ENCODE measurements around the gene RPL22. TPM values are rescaled to one million over a fixed set of nuclear protein-coding genes. Genes with fewer than 3 reads are reported as not detected.

Gene RPL22
- total and polyA plus RNA-seq, 4 donors = 38.9 to 105 (median 77.3) TPM

DNA sequence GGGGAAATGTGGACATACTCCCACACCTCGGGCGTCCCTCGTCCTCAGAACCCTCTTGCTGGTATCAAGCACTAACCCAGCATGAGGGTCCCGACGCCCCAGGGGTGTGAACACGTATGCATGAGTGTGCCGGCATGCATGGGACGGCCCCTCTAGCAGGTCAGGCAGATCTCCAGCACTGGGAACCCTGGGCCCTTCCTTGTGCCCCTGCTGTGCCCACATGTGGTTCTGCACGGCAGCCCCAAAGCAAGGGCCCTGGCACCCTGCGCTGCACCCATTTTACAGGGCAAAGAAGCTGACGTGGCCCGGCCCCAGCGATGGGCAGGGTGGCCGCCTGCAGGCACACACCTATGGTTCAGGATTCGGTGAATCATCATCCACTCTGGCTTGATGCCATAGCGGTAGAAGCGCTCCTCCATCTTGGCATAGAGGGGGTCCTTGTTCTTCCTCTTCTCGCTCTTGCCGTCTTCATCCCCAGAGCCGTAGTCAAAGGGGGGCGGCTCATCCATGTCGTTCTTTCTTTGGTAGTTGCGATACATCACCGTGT lies 53.5 kb downstream of the RPL22 start:
- H3K9ac ChIP-seq (ENCODE audit: low read depth in 1 of 2, low read length in 2 of 2) = no peak overlapping the region
- H3K36me3 ChIP-seq (ENCODE audit: control insufficient read depth in 4 of 4, insufficient read depth in 3 of 4, low read depth in 1 of 4, low read length in 3 of 4) = no peaks in the 10 kb centered on the region
- no peak overlapping the region for H3K27ac ChIP-seq (ENCODE audit: low read depth in 1 of 2, low read length in 2 of 2)
- no peak overlapping the region for H3K4me3 ChIP-seq (ENCODE audit: low read depth in 1 of 3, low read length in 3 of 3)
- peaks cover 0 to 4% (median 0%) of the 10 kb centered on the region in 4 donors for H3K4me1 ChIP-seq (ENCODE audit: control insufficient read depth in 4 of 4, insufficient read depth in 4 of 4, low read length in 3 of 4)
- no peaks in the 10 kb centered on the region for H3K27me3 ChIP-seq (ENCODE audit: control insufficient read depth in 4 of 4, insufficient read depth in 4 of 4, low read length in 3 of 4)
- no peaks in the 10 kb centered on the region for H3K9me3 ChIP-seq (ENCODE audit: control insufficient read depth in 4 of 4, low read length in 3 of 4)
- TF ChIP-seq FOXA1 (IDR thresholded peaks at IDR 0.05) (no peak), FOXA2 (IDR thresholded peaks at IDR 0.05) (no peak), HNF4G (IDR thresholded peaks at IDR 0.05) (no peak), CTCF (IDR thresholded peaks at IDR 0.05; ENCODE audit: low read depth, low read length, missing input control) (no peak), SP1 (IDR thresholded peaks at IDR 0.05) (no peak), HNF4A (conservative IDR thresholded peaks at IDR 0.05) (no peak), RAD21 (IDR thresholded peaks at IDR 0.05) (no peak)
- TF ChIP-seq, protein P1, sequence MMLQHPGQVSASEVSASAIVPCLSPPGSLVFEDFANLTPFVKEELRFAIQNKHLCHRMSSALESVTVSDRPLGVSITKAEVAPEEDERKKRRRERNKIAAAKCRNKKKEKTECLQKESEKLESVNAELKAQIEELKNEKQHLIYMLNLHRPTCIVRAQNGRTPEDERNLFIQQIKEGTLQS (IDR thresholded peaks at IDR 0.05) = no peak
- WGBS = 82% methylated on average over 24 of the region's 24 CpGs
- DNase-seq (ENCODE audit: low spot score) = no peak

DNA sequence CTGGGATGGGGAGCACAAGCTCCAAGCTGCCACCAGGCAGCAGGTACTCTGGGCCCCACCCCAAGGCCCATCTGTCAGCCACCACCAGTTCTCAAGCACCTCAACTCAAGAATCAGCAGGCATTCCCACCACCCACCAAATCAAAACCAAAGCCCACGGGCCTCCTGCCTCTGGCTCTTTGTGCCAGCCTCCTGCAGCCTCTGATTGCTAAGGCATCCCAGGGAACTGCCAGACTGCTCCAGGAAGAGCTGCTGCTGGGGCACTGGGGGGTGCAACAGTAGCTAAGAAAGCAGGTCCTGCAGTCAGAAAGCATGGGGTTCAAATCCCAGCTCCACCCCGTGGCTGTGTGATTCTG lies 54.0 kb downstream of the RPL22 start:
- Histone ChIP-seq H3K9ac (ENCODE audit: low read depth in 1 of 2, low read length in 2 of 2) (no peak overlapping the region), H3K36me3 (ENCODE audit: control insufficient read depth in 4 of 4, insufficient read depth in 3 of 4, low read depth in 1 of 4, low read length in 3 of 4) (no peaks in the 10 kb centered on the region), H3K4me1 (ENCODE audit: control insufficient read depth in 4 of 4, insufficient read depth in 4 of 4, low read length in 3 of 4) (peaks cover 0 to 4% (median 0%) of the 10 kb centered on the region in 4 donors), H3K27me3 (ENCODE audit: control insufficient read depth in 4 of 4, insufficient read depth in 4 of 4, low read length in 3 of 4) (no peaks in the 10 kb centered on the region), H3K27ac (ENCODE audit: low read depth in 1 of 2, low read length in 2 of 2) (no peak overlapping the region), H3K4me3 (ENCODE audit: low read depth in 1 of 3, low read length in 3 of 3) (no peak overlapping the region), H3K9me3 (ENCODE audit: control insufficient read depth in 4 of 4, low read length in 3 of 4) (no peaks in the 10 kb centered on the region)
- no peak for DNase-seq (ENCODE audit: low spot score)
- 70% methylated on average over 2 of the region's 2 CpGs for WGBS
- TF ChIP-seq YY1 (IDR thresholded peaks at IDR 0.05) (no peak), HNF4G (IDR thresholded peaks at IDR 0.05) (no peak), TAF1 (conservative IDR thresholded peaks at IDR 0.05) (no peak)
- TF ChIP-seq, protein P2, sequence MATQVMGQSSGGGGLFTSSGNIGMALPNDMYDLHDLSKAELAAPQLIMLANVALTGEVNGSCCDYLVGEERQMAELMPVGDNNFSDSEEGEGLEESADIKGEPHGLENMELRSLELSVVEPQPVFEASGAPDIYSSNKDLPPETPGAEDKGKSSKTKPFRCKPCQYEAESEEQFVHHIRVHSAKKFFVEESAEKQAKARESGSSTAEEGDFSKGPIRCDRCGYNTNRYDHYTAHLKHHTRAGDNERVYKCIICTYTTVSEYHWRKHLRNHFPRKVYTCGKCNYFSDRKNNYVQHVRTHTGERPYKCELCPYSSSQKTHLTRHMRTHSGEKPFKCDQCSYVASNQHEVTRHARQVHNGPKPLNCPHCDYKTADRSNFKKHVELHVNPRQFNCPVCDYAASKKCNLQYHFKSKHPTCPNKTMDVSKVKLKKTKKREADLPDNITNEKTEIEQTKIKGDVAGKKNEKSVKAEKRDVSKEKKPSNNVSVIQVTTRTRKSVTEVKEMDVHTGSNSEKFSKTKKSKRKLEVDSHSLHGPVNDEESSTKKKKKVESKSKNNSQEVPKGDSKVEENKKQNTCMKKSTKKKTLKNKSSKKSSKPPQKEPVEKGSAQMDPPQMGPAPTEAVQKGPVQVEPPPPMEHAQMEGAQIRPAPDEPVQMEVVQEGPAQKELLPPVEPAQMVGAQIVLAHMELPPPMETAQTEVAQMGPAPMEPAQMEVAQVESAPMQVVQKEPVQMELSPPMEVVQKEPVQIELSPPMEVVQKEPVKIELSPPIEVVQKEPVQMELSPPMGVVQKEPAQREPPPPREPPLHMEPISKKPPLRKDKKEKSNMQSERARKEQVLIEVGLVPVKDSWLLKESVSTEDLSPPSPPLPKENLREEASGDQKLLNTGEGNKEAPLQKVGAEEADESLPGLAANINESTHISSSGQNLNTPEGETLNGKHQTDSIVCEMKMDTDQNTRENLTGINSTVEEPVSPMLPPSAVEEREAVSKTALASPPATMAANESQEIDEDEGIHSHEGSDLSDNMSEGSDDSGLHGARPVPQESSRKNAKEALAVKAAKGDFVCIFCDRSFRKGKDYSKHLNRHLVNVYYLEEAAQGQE (IDR thresholded peaks at IDR 0.05) = no peak
- TF ChIP-seq, protein P1 (IDR thresholded peaks at IDR 0.05) = no peak
